ENCODE results near the gene C3AR1.

- TF ChIP-seq CTCF (conservative IDR thresholded peaks at IDR 0.05; ENCODE audit: low read length) (no peak), EZH2phosphoT487 (IDR thresholded peaks at IDR 0.05; ENCODE audit: borderline replicate concordance, low read depth, low read length) (no peak)
These were observed 37.9 kb downstream of the C3AR1 start for GRCh38 chr12:8028267-8028666.
